C4-2B (cell line): ENCODE data around the gene C2CD4A.

Experiments used
- H3K27ac ChIP-seq: fragments of 450-650 bp; 2 replicates; pipeline ENCODE4 v1.5.1; 2017
- CTCF ChIP-seq: fragments of 450-650 bp; conservative IDR thresholded peaks from 2 replicates; pipeline ENCODE4 v1.5.1; 2017; ENCODE audit warnings: mild to moderate bottlenecking
- ZFX ChIP-seq: fragments of 450-650 bp; IDR thresholded peaks from 2 replicates; pipeline ENCODE4 v1.6.1; 2017

Gene C2CD4A

GRCh38 chr15:62060113-62060895 lies 6.5 kb upstream of the C2CD4A start, which contains the start of gene VPS13C:
TSS of gene VPS13C (minus strand) at chr15:62060447. CDS start at chr15:62060374, 73 bp downstream.
- TF ChIP-seq CTCF (peak; percentile 87), ZFX (peak; percentile 81)
- H3K27ac ChIP-seq, result peak within 1 kb of the TSS; percentile 83

DNA sequence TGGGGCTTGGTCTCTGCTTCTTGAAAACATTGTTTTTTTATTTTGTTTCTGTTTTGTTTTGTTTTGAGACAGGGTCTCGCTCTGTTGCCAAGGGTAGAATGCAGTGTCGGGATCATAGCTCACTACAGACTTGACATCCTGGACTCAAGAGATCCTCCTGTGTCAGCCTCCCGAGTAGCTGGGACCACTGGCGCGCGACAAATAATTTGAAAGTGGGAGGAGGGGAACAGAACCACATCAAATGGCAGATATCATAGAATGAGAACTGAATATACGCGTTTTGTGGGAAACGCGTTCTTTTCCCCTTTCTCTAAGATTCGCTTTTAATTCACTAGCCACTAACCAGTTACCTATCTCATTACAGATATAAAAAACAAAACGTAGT lies 5.9 kb upstream of the C2CD4A start:
- no peak for TF ChIP-seq ZFX
- no peak for TF ChIP-seq CTCF
- peak overlapping the region; percentile 83 for H3K27ac ChIP-seq

DNA sequence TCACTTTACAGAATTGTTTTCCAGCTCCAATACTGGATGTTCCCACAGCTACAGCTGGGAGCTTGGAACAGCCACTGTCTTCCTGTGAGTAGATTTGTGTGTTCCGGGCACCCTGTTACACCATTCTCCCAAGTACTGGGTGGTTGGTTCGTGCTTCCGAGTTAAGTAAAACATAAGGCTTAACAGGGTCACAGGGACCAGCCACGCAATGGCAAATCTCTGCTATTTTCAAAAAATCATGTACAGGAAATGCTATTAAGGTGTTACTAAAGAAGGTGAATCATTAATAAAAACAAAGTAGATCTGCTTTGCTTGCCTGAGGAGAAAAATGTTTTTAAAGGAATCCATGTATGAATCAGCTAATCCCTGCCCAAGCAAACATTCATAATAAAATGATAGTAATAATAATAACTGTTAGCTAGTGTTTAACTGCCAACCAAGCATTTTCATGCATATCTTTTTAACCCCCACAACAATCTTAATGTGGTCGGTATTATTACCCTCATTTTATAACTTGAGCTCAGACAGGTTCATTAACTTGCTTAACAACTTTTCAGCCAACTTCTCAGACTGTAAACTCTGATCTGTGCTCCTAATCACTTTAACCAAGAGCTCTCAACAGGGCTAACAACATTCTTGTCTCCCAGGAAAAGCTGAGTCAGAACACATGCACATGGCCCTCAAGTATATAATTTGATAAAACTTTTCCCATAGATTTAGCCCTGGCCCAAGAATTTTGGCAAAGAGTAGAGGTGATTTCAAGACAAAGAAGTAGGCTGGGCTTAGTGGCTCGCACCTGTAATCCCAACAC lies 2.7 kb upstream of the C2CD4A start:
- TF ChIP-seq CTCF (no peak), ZFX (no peak)
- no peak overlapping the region for H3K27ac ChIP-seq

GRCh38 chr15:62067448-62068044 lies 769 bp downstream of the C2CD4A start:
- no peak for TF ChIP-seq CTCF
- TF ChIP-seq ZFX, result no peak
- no peak overlapping the region for H3K27ac ChIP-seq

DNA sequence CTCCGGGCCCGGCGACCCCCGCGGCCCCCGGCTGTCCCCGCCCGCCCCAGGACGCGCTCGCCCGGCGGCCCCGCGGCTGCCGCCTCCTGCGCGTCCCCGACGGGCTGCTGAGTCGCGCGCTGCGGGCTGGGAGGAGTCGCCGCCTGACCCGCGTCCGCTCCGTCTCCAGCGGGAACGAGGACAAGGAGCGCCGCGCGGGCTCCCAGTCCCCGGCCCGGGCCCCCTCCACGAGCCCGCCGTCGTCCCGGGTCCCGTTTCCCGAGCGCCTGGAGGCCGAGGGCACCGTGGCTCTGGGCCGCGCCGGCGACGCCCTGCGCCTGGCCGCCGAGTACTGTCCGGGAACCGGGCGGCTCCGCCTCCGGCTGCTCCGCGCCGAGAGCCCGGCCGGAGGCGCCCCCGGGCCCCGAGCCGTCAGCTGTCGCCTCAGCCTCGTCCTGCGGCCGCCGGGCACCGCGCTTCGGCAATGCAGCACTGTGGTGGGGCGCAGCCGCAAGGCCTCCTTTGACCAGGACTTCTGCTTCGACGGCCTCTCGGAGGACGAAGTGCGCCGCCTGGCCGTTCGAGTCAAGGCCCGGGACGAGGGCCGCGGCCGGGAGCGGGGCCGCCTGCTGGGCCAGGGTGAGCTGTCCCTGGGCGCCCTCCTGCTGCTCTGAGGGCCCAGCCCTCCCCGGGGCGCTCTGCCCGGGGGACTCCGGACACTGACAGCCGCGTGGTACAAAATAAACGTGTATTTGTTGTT lies 1.5 kb downstream of the C2CD4A start:
- H3K27ac ChIP-seq, result no peak overlapping the region
- TF ChIP-seq ZFX (peak; percentile 49), CTCF (peak; percentile 31)

- H3K27ac ChIP-seq, result no peak overlapping the region
- no peak for TF ChIP-seq ZFX
- TF ChIP-seq CTCF, result no peak; the same call in 1 of the 2 replicates
Measured at GRCh38 chr15:62068810-62069167, 2.0 kb downstream of the C2CD4A start.
